Measurements from ENCODE around the gene GPR65.

The GPR65 gene

DNA sequence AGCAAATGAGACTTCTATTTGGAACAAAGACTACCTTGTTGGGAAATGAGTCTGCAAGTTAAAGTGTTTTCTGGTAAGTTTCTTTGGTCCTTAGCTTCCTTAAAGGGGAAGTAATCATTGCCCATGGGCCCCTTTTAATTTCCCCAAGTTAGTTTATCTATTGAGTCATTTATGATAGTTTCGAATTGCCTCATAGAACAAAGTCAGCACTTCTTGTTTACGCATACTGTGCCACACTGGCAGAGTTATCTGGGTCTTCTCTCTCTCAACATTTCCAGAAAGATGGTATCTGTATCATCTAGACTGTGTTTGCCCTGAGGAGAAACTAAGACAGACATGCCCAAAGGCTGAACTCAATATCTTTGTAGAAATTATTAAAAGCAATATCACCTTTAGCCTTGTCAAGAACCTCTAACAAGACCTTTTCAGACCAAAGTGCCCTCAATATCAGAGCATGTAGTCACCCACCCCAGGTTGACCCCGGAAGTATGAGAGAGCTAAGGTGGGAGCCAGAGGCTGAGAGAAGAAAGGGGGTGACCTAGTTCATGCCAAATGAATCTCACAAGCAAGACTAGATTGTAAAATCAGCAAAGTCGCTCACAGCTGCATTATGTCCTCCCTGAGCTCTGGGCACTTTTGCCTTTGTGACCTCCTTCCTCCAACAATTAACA, 40.0 kb downstream of the GPR65 start:
- H3K9me3 ChIP-seq (ENCODE audit: control insufficient read depth, insufficient read depth, low read depth, low read length): no peaks in the 10 kb centered on the region
- H3K27ac ChIP-seq (ENCODE audit: extremely low read depth, low read depth, low read length): no peak overlapping the region
- CTCF ChIA-PET: no interaction called here
- no peaks in the 10 kb centered on the region for H3K4me1 ChIP-seq (ENCODE audit: control insufficient read depth, insufficient read depth, low read length)
- H3K36me3 ChIP-seq (ENCODE audit: control insufficient read depth in 2 of 2, insufficient read depth in 1 of 2, low read length in 2 of 2): no peaks in the 10 kb centered on the region
- H3K4me3 ChIP-seq (ENCODE audit: low read depth, low read length): no peak overlapping the region
- POLR2A ChIA-PET: no interaction called here
- TF ChIP-seq ZNF239 (tag by site-specific recombination; IDR thresholded peaks at IDR 0.05) (no peak), ZNF658 (tag by site-specific recombination; IDR thresholded peaks at IDR 0.05) (no peak), ZNF132 (tag by site-specific recombination; IDR thresholded peaks at IDR 0.05; ENCODE audit: borderline replicate concordance) (no peak), ZNF138 (tag by site-specific recombination; IDR thresholded peaks at IDR 0.05; ENCODE audit: borderline replicate concordance) (no peak), ZNF776 (tag by site-specific recombination; IDR thresholded peaks at IDR 0.05; ENCODE audit: borderline replicate concordance) (no peak), ZNF501 (tag by site-specific recombination; IDR thresholded peaks at IDR 0.05) (no peak), ZNF747 (tag by site-specific recombination; IDR thresholded peaks at IDR 0.05) (no peak), ZBTB7A (tag by site-specific recombination; IDR thresholded peaks at IDR 0.05; ENCODE audit: low read depth) (no peak), SP7 (tag by site-specific recombination; IDR thresholded peaks at IDR 0.05) (no peak), ZNF112 (tag by site-specific recombination; IDR thresholded peaks at IDR 0.05) (no peak), ZBTB48 (tag by site-specific recombination; IDR thresholded peaks at IDR 0.05) (no peak)
- TF ChIP-seq, protein P1, sequence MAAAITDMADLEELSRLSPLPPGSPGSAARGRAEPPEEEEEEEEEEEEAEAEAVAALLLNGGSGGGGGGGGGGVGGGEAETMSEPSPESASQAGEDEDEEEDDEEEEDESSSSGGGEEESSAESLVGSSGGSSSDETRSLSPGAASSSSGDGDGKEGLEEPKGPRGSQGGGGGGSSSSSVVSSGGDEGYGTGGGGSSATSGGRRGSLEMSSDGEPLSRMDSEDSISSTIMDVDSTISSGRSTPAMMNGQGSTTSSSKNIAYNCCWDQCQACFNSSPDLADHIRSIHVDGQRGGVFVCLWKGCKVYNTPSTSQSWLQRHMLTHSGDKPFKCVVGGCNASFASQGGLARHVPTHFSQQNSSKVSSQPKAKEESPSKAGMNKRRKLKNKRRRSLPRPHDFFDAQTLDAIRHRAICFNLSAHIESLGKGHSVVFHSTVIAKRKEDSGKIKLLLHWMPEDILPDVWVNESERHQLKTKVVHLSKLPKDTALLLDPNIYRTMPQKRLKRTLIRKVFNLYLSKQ (tag by site-specific recombination; IDR thresholded peaks at IDR 0.05; ENCODE audit: borderline replicate concordance): no peak

DNA sequence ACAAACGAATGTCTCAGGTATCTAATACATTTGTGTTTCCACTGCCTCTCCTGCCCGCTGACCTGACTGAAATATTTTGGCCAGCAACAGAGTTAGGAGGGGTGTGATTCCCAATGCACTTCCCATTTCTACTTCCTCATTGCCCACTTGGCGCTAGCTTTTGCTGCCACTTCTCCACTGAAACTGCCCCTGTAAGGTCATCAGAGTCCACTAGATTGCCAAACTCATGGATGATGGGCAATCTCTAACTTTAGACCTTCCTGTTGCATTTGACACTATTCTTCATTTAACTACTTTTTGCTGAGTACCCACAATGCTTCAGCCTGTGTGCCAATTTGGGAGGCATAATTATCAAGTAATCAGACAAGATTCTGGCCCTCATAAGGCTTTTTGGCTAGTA, 40.8 kb downstream of the GPR65 start:
- no peak overlapping the region for H3K4me3 ChIP-seq (ENCODE audit: low read depth, low read length)
- H3K27ac ChIP-seq (ENCODE audit: extremely low read depth, low read depth, low read length): no peak overlapping the region
- no peak for TF ChIP-seq ZNF423 (tag by site-specific recombination; IDR thresholded peaks at IDR 0.05)
- TF ChIP-seq OSR2 (tag by site-specific recombination; IDR thresholded peaks at IDR 0.05): no peak
- TF ChIP-seq ZNF354C (tag by site-specific recombination; IDR thresholded peaks at IDR 0.05; ENCODE audit: borderline replicate concordance, low read depth): no peak
- TF ChIP-seq, protein P2, sequence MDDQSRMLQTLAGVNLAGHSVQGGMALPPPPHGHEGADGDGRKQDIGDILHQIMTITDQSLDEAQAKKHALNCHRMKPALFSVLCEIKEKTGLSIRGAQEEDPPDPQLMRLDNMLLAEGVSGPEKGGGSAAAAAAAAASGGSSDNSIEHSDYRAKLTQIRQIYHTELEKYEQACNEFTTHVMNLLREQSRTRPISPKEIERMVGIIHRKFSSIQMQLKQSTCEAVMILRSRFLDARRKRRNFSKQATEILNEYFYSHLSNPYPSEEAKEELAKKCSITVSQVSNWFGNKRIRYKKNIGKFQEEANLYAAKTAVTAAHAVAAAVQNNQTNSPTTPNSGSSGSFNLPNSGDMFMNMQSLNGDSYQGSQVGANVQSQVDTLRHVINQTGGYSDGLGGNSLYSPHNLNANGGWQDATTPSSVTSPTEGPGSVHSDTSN (CRISPR knock-in tag; IDR thresholded peaks at IDR 0.05): no peak
- TF ChIP-seq, protein P3, sequence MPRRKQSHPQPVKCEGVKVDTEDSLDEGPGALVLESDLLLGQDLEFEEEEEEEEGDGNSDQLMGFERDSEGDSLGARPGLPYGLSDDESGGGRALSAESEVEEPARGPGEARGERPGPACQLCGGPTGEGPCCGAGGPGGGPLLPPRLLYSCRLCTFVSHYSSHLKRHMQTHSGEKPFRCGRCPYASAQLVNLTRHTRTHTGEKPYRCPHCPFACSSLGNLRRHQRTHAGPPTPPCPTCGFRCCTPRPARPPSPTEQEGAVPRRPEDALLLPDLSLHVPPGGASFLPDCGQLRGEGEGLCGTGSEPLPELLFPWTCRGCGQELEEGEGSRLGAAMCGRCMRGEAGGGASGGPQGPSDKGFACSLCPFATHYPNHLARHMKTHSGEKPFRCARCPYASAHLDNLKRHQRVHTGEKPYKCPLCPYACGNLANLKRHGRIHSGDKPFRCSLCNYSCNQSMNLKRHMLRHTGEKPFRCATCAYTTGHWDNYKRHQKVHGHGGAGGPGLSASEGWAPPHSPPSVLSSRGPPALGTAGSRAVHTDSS (tag by site-specific recombination; IDR thresholded peaks at IDR 0.05): no peak
- no peak for TF ChIP-seq ZFP41 (tag by site-specific recombination; IDR thresholded peaks at IDR 0.05; ENCODE audit: borderline replicate concordance)
- TF ChIP-seq, protein P4, sequence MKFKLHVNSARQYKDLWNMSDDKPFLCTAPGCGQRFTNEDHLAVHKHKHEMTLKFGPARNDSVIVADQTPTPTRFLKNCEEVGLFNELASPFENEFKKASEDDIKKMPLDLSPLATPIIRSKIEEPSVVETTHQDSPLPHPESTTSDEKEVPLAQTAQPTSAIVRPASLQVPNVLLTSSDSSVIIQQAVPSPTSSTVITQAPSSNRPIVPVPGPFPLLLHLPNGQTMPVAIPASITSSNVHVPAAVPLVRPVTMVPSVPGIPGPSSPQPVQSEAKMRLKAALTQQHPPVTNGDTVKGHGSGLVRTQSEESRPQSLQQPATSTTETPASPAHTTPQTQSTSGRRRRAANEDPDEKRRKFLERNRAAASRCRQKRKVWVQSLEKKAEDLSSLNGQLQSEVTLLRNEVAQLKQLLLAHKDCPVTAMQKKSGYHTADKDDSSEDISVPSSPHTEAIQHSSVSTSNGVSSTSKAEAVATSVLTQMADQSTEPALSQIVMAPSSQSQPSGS (tag by site-specific recombination; IDR thresholded peaks at IDR 0.05; ENCODE audit: low read depth): no peak
- H3K4me1 ChIP-seq (ENCODE audit: control insufficient read depth, insufficient read depth, low read length): no peaks in the 10 kb centered on the region
- ChIA-PET CTCF (no interaction called here), POLR2A (no interaction called here)
- no peaks in the 10 kb centered on the region for H3K9me3 ChIP-seq (ENCODE audit: control insufficient read depth, insufficient read depth, low read depth, low read length)
- H3K36me3 ChIP-seq (ENCODE audit: control insufficient read depth in 2 of 2, insufficient read depth in 1 of 2, low read length in 2 of 2): no peaks in the 10 kb centered on the region
